A549 (cell line): ENCODE measurements around the gene CSMD2. TPM values are rescaled to one million over a fixed set of nuclear protein-coding genes. Genes with fewer than 3 reads are reported as not detected.

Experiments used
- ATAC-seq, 2 experiments: fragments of 200-7000 bp in 1 of 2; fragments of >200 bp in 1 of 2; cut with Nextera tagmentation in 1 of 2; cut with Tn5 transposase in 1 of 2; 3 replicates each; pipeline versions ENCODE4 v1.8.0 to v1.9.1; 2018 to 2020; ENCODE audit warnings: mild to moderate bottlenecking in 1 of 2, moderate library complexity in 1 of 2
- CTCF ChIA-PET: fragments of 300-600 bp; sonication (Branson Sonifier 250); formaldehyde crosslinking; extraction: SDS; loops from one replicate; lab custom pipeline; 2021; ENCODE audit warnings: antibody characterized with exemption, inconsistent platforms; lab: Yijun Ruan, JAX
- POLR2A ChIA-PET: fragments of 350-600 bp; formaldehyde crosslinking; extraction: SDS; loops from one replicate; lab custom pipeline; 2021; ENCODE audit warnings: antibody characterized with exemption, inconsistent platforms; lab: Yijun Ruan, JAX
- DNase-seq, 2 experiments: peaks; one replicate each; pipeline versions ENCODE4 v3.0.0 to v3.0.0-alpha.2; 2011 to 2016; ENCODE audit warnings: low read depth in 1 of 2, low spot score in 1 of 2
- FAIRE-seq: peaks from 2 replicates; lab custom pipeline; 2011; peaks lifted over from hg19 to GRCh38; lab: Jason Lieb, UNC
- H3K27ac ChIP-seq, 2 experiments: fragments of >200 bp; sonication (Bioruptor Twin); formaldehyde crosslinking; 3 replicates each; pipeline ENCODE4 v1.5.1; 2016 to 2017
- H3K4me1 ChIP-seq: fragments of >200 bp; sonication (Bioruptor Twin); formaldehyde crosslinking; 3 replicates; pipeline ENCODE4 v1.6.1; 2016
- H3K4me2 ChIP-seq: fragments of >200 bp; sonication (Bioruptor Twin); formaldehyde crosslinking; 3 replicates; pipeline ENCODE4 v1.6.1; 2016
- H3K4me3 ChIP-seq: fragments of >200 bp; sonication (Bioruptor Twin); formaldehyde crosslinking; 3 replicates; pipeline ENCODE4 v1.5.1; 2016
- H3K9me3 ChIP-seq: fragments of >200 bp; sonication (Bioruptor Twin); formaldehyde crosslinking; 3 replicates; pipeline ENCODE4 v1.6.1; 2016
- ATOH8 ChIP-seq: fragments of 250-450 bp; sonication (Bioruptor Pico); IDR thresholded peaks from 2 replicates; pipeline ENCODE4 v1.5.0; 2020; ENCODE audit warnings: low read depth, mild to moderate bottlenecking, moderate library complexity
- CBX2 ChIP-seq: fragments of 200-600 bp; sonication (generic); IDR thresholded peaks from 2 replicates; pipeline ENCODE4 v1.6.1; 2016; ENCODE audit warnings: low read depth, mild to moderate bottlenecking, borderline replicate concordance
- CBX8 ChIP-seq: fragments of 200-600 bp; sonication (generic); IDR thresholded peaks from 2 replicates; pipeline ENCODE4 v1.6.1; 2016
- CHD4 ChIP-seq: fragments of 200-600 bp; sonication (generic); IDR thresholded peaks from 2 replicates; pipeline ENCODE4 v1.6.1; 2016; ENCODE audit warnings: antibody characterized with exemption, mild to moderate bottlenecking, borderline replicate concordance
- EHMT2 ChIP-seq: fragments of 200-600 bp; sonication (generic); IDR thresholded peaks from 2 replicates; pipeline ENCODE4 v1.6.1; 2016; ENCODE audit warnings: antibody characterized with exemption, low read depth, mild to moderate bottlenecking, moderate library complexity
- FOSL2 ChIP-seq, 2 experiments: fragments of 450-650 bp in 1 of 2; fragments of >200 bp in 1 of 2; sonication (Bioruptor Twin) in 1 of 2; formaldehyde crosslinking; IDR thresholded peaks; 2 replicates each; pipeline versions ENCODE4 v1.5.0 to v1.6.1; 2016 to 2020; ENCODE audit warnings: mild to moderate bottlenecking in 1 of 2, moderate library complexity in 1 of 2
- HDAC2 ChIP-seq: fragments of 200-600 bp; sonication (generic); IDR thresholded peaks from 2 replicates; pipeline ENCODE4 v1.6.1; 2016
- HOXA7 ChIP-seq: fragments of 250-450 bp; sonication (Bioruptor Pico); IDR thresholded peaks from 2 replicates; pipeline ENCODE4 v1.5.0; 2020; ENCODE audit warnings: mild to moderate bottlenecking, moderate library complexity
- KDM5A ChIP-seq: fragments of 200-600 bp; sonication (generic); IDR thresholded peaks from 2 replicates; pipeline ENCODE4 v1.6.1; 2016; ENCODE audit warnings: antibody characterized with exemption, mild to moderate bottlenecking
- MAX ChIP-seq: IDR thresholded peaks from 2 replicates; pipeline ENCODE4 v1.6.1; 2012
- MAZ ChIP-seq: fragments of 150-350 bp; IDR thresholded peaks from 2 replicates; pipeline ENCODE4 v1.6.1; 2014; ENCODE audit warnings: antibody characterized with exemption, low read depth, low read length, borderline replicate concordance
- PHF8 ChIP-seq: fragments of 200-600 bp; sonication (generic); IDR thresholded peaks from 2 replicates; pipeline ENCODE4 v1.6.1; 2016; ENCODE audit warnings: low read depth, mild to moderate bottlenecking, antibody characterized with exemption, moderate library complexity, borderline replicate concordance
- POLR2A ChIP-seq: IDR thresholded peaks from 2 replicates; pipeline ENCODE4 v1.6.1; 2012; ENCODE audit warnings: mild to moderate bottlenecking, low read length
- REST ChIP-seq: fragments of 200-600 bp; sonication (generic); IDR thresholded peaks from 2 replicates; pipeline ENCODE4 v1.6.1; 2016; ENCODE audit warnings: antibody characterized with exemption, mild to moderate bottlenecking, moderate library complexity
- RFX5 ChIP-seq: fragments of 450-650 bp; IDR thresholded peaks from 2 replicates; pipeline ENCODE4 v1.7.1; 2014; ENCODE audit warnings: antibody characterized with exemption, mild to moderate bottlenecking, moderate library complexity
- SREBF2 ChIP-seq: fragments of 450-650 bp; IDR thresholded peaks from 2 replicates; pipeline ENCODE4 v1.6.1; 2014; ENCODE audit warnings: mild to moderate bottlenecking, moderate library complexity
- TP53 ChIP-seq: fragments of 250-450 bp; sonication (Bioruptor Pico); IDR thresholded peaks from 2 replicates; pipeline ENCODE4 v1.5.0; 2021; ENCODE audit warnings: mild to moderate bottlenecking, moderate library complexity
- ZFP36 ChIP-seq: fragments of 450-650 bp; IDR thresholded peaks from 2 replicates; pipeline ENCODE4 v1.6.1; 2014; ENCODE audit warnings: borderline replicate concordance; ENCODE audit not compliant: partially characterized antibody
- ZNF302 ChIP-seq: fragments of 250-450 bp; sonication (Bioruptor Pico); IDR thresholded peaks from 2 replicates; pipeline ENCODE4 v1.9.0; 2021; ENCODE audit warnings: inconsistent platforms, mild to moderate bottlenecking, moderate library complexity
- ZSCAN20 ChIP-seq: fragments of 250-450 bp; sonication (Bioruptor Pico); IDR thresholded peaks from 2 replicates; pipeline ENCODE4 v1.8.0; 2022; ENCODE audit warnings: mild to moderate bottlenecking, moderate library complexity
- WGBS: methylation state at CpG from one replicate; pipeline ENCODE4 v1.1.6; 2017; ENCODE audit errors: missing lambda C conversion rate; 5-methylcytosine and 5-hydroxymethylcytosine counted together
- polyA plus RNA-seq, 4 experiments: library from polyadenylated mRNA; depleted of rRNA in 3 of 4; stranded (reverse); fragments of >200 nt; fragmentation: RNase III in 1 of 4; extraction: RNeasy Plus Mini Kit Qiagen cat#74134 plus additional on column Dnase treatment in 1 of 4; gene quantifications; 2 replicates in 3 of 4; 3 replicates in 1 of 4; pipeline ENCODE4 v1.2.3, GENCODE V29; 2011 to 2017

CSMD2 gene
- polyA plus RNA-seq, 2 of the 4 experiments (the other 2 are of a cell fraction), result not detected

- Histone ChIP-seq H3K4me3 (no peak overlapping the region), H3K27ac (no peak overlapping the region), H3K4me2 (no peak overlapping the region), H3K4me1 (no peaks in the 10 kb centered on the region), H3K9me3 (no peaks in the 10 kb centered on the region)
- no peak for TF ChIP-seq CBX2
- TF ChIP-seq TP53 (CRISPR knock-in tag), result no peak
- TF ChIP-seq MAX, result no peak
- TF ChIP-seq POLR2A, result no peak
- no peak for TF ChIP-seq SREBF2
- TF ChIP-seq CBX8, result no peak
- TF ChIP-seq ZNF302, result no peak
- TF ChIP-seq ZSCAN20 (CRISPR knock-in tag), result no peak
- no peak for TF ChIP-seq MAZ
- no peak for TF ChIP-seq CHD4
- no peak for TF ChIP-seq HDAC2
- TF ChIP-seq PHF8, result no peak
- TF ChIP-seq RFX5, result no peak
- TF ChIP-seq ATOH8 (CRISPR knock-in tag), result no peak
- TF ChIP-seq FOSL2 (IDR thresholded peaks at IDR 0.05), result no peak
- TF ChIP-seq FOSL2 (CRISPR knock-in tag; IDR thresholded peaks at IDR 0.05), result no peak
- TF ChIP-seq ZFP36, result no peak
- CTCF ChIA-PET, result no interaction called here
- POLR2A ChIA-PET, result no interaction called here
- no peak for DNase-seq
- 54% methylated on average over 2 of the region's 2 CpGs for WGBS
- no peak for FAIRE-seq
- no peak for ATAC-seq
These were observed 111.4 kb downstream of the CSMD2 start for GRCh38 chr1:34053660-34054059.

GRCh38 chr1:34052565-34052964 lies 112.5 kb downstream of the CSMD2 start:
- no peak overlapping the region for H3K4me2 ChIP-seq
- 19% methylated on average over 6 of the region's 6 CpGs for WGBS
- FAIRE-seq, result no peak

More at GRCh38 chr1:34052565-34052964, 112.5 kb downstream of the CSMD2 start:
- TF ChIP-seq KDM5A (no peak), CBX8 (no peak), MAX (no peak), MAZ (no peak), REST (no peak), PHF8 (no peak), HOXA7 (CRISPR knock-in tag) (no peak), EHMT2 (no peak), ZSCAN20 (CRISPR knock-in tag) (no peak)
- no peaks in the 10 kb centered on the region for H3K4me1 ChIP-seq
- no peak overlapping the region for H3K27ac ChIP-seq
- H3K4me3 ChIP-seq, result no peak overlapping the region
- ATAC-seq, result no peak
- no peak for DNase-seq
- CTCF ChIA-PET, result no interaction called here
- no peaks in the 10 kb centered on the region for H3K9me3 ChIP-seq
- POLR2A ChIA-PET, result no interaction called here
